ENCODE data around the gene ZNF619. TPM values are rescaled to one million over a fixed set of nuclear protein-coding genes. Genes with fewer than 3 reads are reported as not detected.

The ZNF619 gene
- total RNA-seq, 6 experiments from 2014 or later: 2.0 to 5.2 (median 4.5) TPM

- Histone ChIP-seq H3K27me3 (no peaks in the 10 kb centered on the region), H3K36me3 (peaks cover 0 to 8% (median 2%) of the 10 kb centered on the region in 4 donors), H3K4me1 (no peaks in the 10 kb centered on the region), H3K4me3 (peak overlapping the region; percentile 63 to 86 (median 68)), H3K27ac (peak overlapping the region; percentile 56 to 69 (median 65)), H3K9me3 (no peaks in the 10 kb centered on the region)
- TF ChIP-seq, protein P1, sequence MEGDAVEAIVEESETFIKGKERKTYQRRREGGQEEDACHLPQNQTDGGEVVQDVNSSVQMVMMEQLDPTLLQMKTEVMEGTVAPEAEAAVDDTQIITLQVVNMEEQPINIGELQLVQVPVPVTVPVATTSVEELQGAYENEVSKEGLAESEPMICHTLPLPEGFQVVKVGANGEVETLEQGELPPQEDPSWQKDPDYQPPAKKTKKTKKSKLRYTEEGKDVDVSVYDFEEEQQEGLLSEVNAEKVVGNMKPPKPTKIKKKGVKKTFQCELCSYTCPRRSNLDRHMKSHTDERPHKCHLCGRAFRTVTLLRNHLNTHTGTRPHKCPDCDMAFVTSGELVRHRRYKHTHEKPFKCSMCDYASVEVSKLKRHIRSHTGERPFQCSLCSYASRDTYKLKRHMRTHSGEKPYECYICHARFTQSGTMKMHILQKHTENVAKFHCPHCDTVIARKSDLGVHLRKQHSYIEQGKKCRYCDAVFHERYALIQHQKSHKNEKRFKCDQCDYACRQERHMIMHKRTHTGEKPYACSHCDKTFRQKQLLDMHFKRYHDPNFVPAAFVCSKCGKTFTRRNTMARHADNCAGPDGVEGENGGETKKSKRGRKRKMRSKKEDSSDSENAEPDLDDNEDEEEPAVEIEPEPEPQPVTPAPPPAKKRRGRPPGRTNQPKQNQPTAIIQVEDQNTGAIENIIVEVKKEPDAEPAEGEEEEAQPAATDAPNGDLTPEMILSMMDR (IDR thresholded peaks at IDR 0.05): no peak
- TF ChIP-seq POLR2A (IDR thresholded peaks at IDR 0.05): no peak
- WGBS (ENCODE audit: insufficient coverage, low coverage, low lambda C conversion rate, missing lambda C conversion rate): 7% methylated on average over 4 of the region's 5 CpGs
- DNase-seq (no peak), ATAC-seq (no peak)
- intact Hi-C loops (cut with DNase I): no loop called here
These were observed 47.3 kb downstream of the ZNF619 start for GRCh38 chr3:40524222-40524567.

DNA sequence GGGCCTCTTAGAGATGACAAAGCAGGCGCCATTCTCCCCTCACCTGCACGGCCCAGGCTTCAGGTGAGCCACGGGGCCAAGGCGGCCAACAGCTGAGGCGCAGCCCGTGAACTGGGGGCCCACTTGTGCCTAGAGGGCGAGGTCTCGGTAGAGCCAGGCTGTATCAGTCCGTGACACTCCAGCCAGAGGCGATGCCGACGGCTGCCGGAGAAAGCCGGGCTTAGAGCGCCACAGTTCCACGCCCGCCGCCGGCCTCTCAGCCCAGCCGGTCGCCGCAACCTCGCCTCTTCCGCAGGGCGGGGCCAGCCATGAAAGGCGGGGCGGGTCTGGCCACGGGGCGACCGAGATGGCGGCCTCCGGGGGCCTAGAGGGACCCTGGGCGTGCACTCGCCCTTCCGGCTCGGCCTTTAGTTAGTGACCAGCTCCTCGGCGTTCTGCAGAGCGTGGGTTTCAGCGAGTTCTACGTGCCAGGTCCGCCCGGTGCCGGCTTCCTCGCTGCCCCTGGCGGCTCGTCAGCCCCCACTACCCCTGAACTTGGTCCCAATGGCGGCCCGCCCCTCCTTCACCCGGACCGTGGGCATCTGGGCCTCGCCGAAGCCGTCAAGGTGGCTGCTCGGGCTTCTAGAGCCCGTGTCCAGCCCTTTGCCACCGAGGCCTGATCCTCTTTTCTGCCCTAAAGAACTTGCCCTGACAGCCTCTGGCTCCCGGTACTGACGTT is 47.8 kb downstream of the ZNF619 start, which contains the start of gene ZNF621:
Gene ZNF621 (plus strand): TSS at position 393 of the 718 bp plus-strand sequence. CDS start 881 bp downstream, outside the sequence.
- 0% methylated on average over 2 of the region's 59 CpGs for WGBS (ENCODE audit: insufficient coverage, low coverage, low lambda C conversion rate, missing lambda C conversion rate)
- H3K27ac ChIP-seq: peak within 1 kb of the TSS; percentile 56 to 69 (median 65)
- DNase-seq: peak; percentile 93 to 94 (median 94)
- peaks cover 0 to 12% (median 2%) of the 10 kb centered on the region in 4 donors for H3K36me3 ChIP-seq
- peak; percentile 99 to 100 (median 100) for ATAC-seq
- no peaks in the 10 kb centered on the region for H3K4me1 ChIP-seq
- intact Hi-C loops (cut with DNase I): no loop called here
- peak within 1 kb of the TSS; percentile 63 to 86 (median 68) for H3K4me3 ChIP-seq
- peak; percentile 93 for TF ChIP-seq POLR2A (IDR thresholded peaks at IDR 0.05)
- TF ChIP-seq, protein P1 (IDR thresholded peaks at IDR 0.05): peak in 2 of 4 donors; percentile 10 to 16
- no peaks in the 10 kb centered on the region for H3K27me3 ChIP-seq
- no peaks in the 10 kb centered on the region for H3K9me3 ChIP-seq

DNA sequence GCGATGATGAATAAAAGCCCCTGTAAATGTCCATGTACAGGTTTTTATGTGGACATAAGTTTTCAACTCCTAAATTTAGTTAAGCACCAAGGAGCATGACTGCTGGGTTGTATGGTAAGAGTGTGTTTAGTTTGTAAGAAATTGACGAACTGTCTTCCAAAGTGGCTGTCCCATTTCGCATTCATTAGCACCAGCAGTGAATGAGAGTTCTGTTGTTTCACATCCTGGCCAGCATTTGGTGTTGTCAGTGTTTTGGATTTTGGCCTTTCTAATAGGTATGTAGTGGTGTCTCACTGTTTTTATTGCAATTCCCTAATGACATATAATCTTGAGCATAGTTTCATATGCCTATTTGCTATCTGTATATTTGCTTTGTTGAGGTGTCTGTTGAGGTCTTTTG is 51.5 kb downstream of the ZNF619 start:
- H3K27ac ChIP-seq: no peak overlapping the region
- 96% methylated on average over 3 of the region's 3 CpGs for WGBS (ENCODE audit: insufficient coverage, low coverage, low lambda C conversion rate, missing lambda C conversion rate)
- H3K9me3 ChIP-seq: peaks cover 0 to 6% (median 0%) of the 10 kb centered on the region in 4 donors
- no peak for TF ChIP-seq POLR2A (IDR thresholded peaks at IDR 0.05)
- TF ChIP-seq, protein P1 (IDR thresholded peaks at IDR 0.05): no peak
- H3K36me3 ChIP-seq: peaks cover 0 to 42% (median 16%) of the 10 kb centered on the region in 4 donors
- ATAC-seq (no peak), DNase-seq (no peak)
- intact Hi-C loops (cut with DNase I): no loop called here
- H3K4me1 ChIP-seq: no peaks in the 10 kb centered on the region
- no peaks in the 10 kb centered on the region for H3K27me3 ChIP-seq
- H3K4me3 ChIP-seq: no peak overlapping the region

DNA sequence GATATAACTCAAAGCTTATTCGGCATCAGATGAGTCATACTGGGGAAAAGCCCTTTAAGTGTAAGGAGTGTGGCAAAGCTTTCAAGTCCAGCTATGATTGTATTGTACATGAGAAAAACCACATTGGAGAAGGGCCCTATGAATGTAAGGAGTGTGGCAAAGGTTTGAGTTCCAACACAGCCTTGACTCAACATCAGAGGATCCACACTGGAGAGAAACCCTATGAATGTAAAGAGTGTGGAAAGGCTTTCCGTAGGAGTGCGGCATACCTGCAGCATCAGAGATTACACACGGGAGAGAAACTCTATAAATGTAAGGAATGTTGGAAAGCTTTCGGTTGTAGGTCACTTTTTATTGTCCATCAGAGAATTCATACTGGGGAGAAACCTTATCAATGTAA is 55.3 kb downstream of the ZNF619 start:
- TF ChIP-seq, protein P1 (IDR thresholded peaks at IDR 0.05): no peak
- TF ChIP-seq POLR2A (IDR thresholded peaks at IDR 0.05): no peak
- peaks cover 0 to 42% (median 20%) of the 10 kb centered on the region in 4 donors for H3K36me3 ChIP-seq
- no peak for DNase-seq
- no peak for ATAC-seq
- H3K27me3 ChIP-seq: no peaks in the 10 kb centered on the region
- H3K4me1 ChIP-seq: no peaks in the 10 kb centered on the region
- H3K9me3 ChIP-seq: peaks cover 0 to 6% (median 0%) of the 10 kb centered on the region in 4 donors
- intact Hi-C loops (cut with DNase I): no loop called here
- 97% methylated on average over 3 of the region's 5 CpGs for WGBS (ENCODE audit: insufficient coverage, low coverage, low lambda C conversion rate, missing lambda C conversion rate)
- H3K27ac ChIP-seq: no peak overlapping the region
- no peak overlapping the region for H3K4me3 ChIP-seq
